PC-3 (cell line): ENCODE measurements around the gene RNF208. TPM values are rescaled to one million over a fixed set of nuclear protein-coding genes. Genes with fewer than 3 reads are reported as not detected.
A peak's percentile ranks its signal among the peaks of the same experiment; 100 is the strongest.

ENCODE experiments used
- ATAC-seq: fragments of 200-7000 bp; cut with Tn5 transposase; 2 replicates; pipeline ENCODE4 v1.9.1; 2020; ENCODE audit warnings: mild to moderate bottlenecking, moderate library complexity
- BruUV-seq: library from RNA; stranded (reverse); fragments of 400-500 nt; replicated peaks from 2 replicates; lab custom pipeline; 2021; lab: Mats Ljungman, UMichigan
- CTCF ChIA-PET: fragments of 300-600 bp; sonication (Branson Sonifier 250); formaldehyde crosslinking; loops from one replicate; lab custom pipeline; 2022; ENCODE audit warnings: antibody characterized with exemption; lab: Charles Lee
- POLR2A ChIA-PET: fragments of 300-600 bp; sonication (Branson Sonifier 250); formaldehyde crosslinking; loops from one replicate; lab custom pipeline; 2022; ENCODE audit warnings: antibody characterized with exemption; ENCODE audit not compliant: unreplicated experiment; lab: Charles Lee
- DNase-seq: peaks from one replicate; pipeline ENCODE4 v3.0.0-alpha.2; 2015
- H2AFZ ChIP-seq: fragments of 300-600 bp; sonication (generic); 2 replicates; pipeline ENCODE4 v1.6.0; 2016; ENCODE audit warnings: antibody characterized with exemption, low read length
- H3F3A ChIP-seq: fragments of 300-600 bp; sonication (generic); one replicate; pipeline ENCODE4 v1.6.0; 2017; ENCODE audit warnings: antibody characterized with exemption, low read length, control low read depth, mild to moderate bottlenecking; ENCODE audit not compliant: unreplicated experiment
- H3K27ac ChIP-seq: fragments of 300-600 bp; sonication (generic); 2 replicates; pipeline ENCODE4 v1.5.1; 2016; ENCODE audit warnings: mild to moderate bottlenecking, low read length
- H3K27me3 ChIP-seq: fragments of 300-600 bp; sonication (generic); 2 replicates; pipeline ENCODE4 v1.6.1; 2016; ENCODE audit warnings: low read length, mixed read lengths
- H3K36me3 ChIP-seq: fragments of 300-600 bp; sonication (generic); 2 replicates; pipeline ENCODE4 v1.6.1; 2016; ENCODE audit warnings: low read depth, mixed run types, low read length, mixed read lengths
- H3K4me1 ChIP-seq: fragments of 300-600 bp; sonication (generic); 2 replicates; pipeline ENCODE4 v1.5.1; 2016; ENCODE audit warnings: low read length; ENCODE audit not compliant: insufficient read depth
- H3K4me2 ChIP-seq: fragments of 300-600 bp; sonication (generic); 2 replicates; pipeline ENCODE4 v1.6.0; 2016; ENCODE audit warnings: low read length
- H3K4me3 ChIP-seq: fragments of 300-600 bp; sonication (generic); 2 replicates; pipeline ENCODE4 v1.5.1; 2016; ENCODE audit warnings: mild to moderate bottlenecking, low read length, mixed read lengths
- H3K79me2 ChIP-seq: fragments of 300-600 bp; sonication (generic); 2 replicates; pipeline ENCODE4 v1.6.1; 2017; ENCODE audit warnings: low read length, mixed read lengths
- H3K9ac ChIP-seq: fragments of 300-600 bp; sonication (generic); 2 replicates; pipeline ENCODE4 v1.6.0; 2016; ENCODE audit warnings: mild to moderate bottlenecking, low read length
- H3K9me2 ChIP-seq: fragments of 300-600 bp; sonication (generic); replicated peaks from 2 replicates; pipeline ENCODE4 v1.6.1; 2016; ENCODE audit warnings: mixed run types, low read length, mixed read lengths
- H3K9me3 ChIP-seq: fragments of 300-600 bp; sonication (generic); 2 replicates; pipeline ENCODE4 v1.6.1; 2016; ENCODE audit warnings: low read length, mixed read lengths
- H4K20me1 ChIP-seq: fragments of 300-600 bp; sonication (generic); 2 replicates; pipeline ENCODE4 v1.6.1; 2016; ENCODE audit warnings: low read length, mixed read lengths
- CTCF ChIP-seq: fragments of 300-600 bp; sonication (generic); conservative IDR thresholded peaks from 2 replicates; pipeline ENCODE4 v1.5.1; 2017; ENCODE audit warnings: antibody characterized with exemption, low read depth, mild to moderate bottlenecking, low read length
- EZH2 ChIP-seq: fragments of 300-600 bp; sonication (generic); IDR thresholded peaks from one replicate; pipeline ENCODE4 v1.6.1; 2017; ENCODE audit warnings: antibody characterized with exemption, mild to moderate bottlenecking, low read length; ENCODE audit not compliant: unreplicated experiment
- EZH2phosphoT487 ChIP-seq: fragments of 300-600 bp; sonication (generic); IDR thresholded peaks from 2 replicates; pipeline ENCODE4 v1.6.1; 2018; ENCODE audit warnings: mild to moderate bottlenecking, antibody characterized with exemption, low read length, borderline replicate concordance
- intact Hi-C: fragments of 100-400 bp; cut with micrococcal nuclease; formaldehyde crosslinking; loops from 2 replicates; pipeline ENCODE4 v1.9.0; 2023
- total RNA-seq: library from RNA; depleted of rRNA; stranded (reverse); fragments of >200 nt; gene quantifications from 2 replicates; pipeline ENCODE4 v1.2.3, GENCODE V29; 2014

Gene RNF208
- total RNA-seq, 1 experiment from 2014 or later: 1.7 TPM

GRCh38 chr9:137217276-137218211 is 4.5 kb downstream of the RNF208 start:
- ChIA-PET CTCF (no interaction called here), POLR2A (interaction anchor here (0.5 to 0.7 kb wide), 2 partner anchors 67 to 131 kb away, joined by 5 to 7 read pairs; no protein-coding TSS in a partner anchor)
- intact Hi-C loops: no loop called here
- Histone ChIP-seq H3K4me2 (peak overlapping the region; percentile 90), H4K20me1 (no peaks in the 10 kb centered on the region), H3K79me2 (no peaks in the 10 kb centered on the region), H3K9ac (peak overlapping the region; percentile 59), H3K36me3 (no peaks in the 10 kb centered on the region), H3K27me3 (no peaks in the 10 kb centered on the region), H3K9me2 (no peaks in the 10 kb centered on the region), H3K9me3 (no peaks in the 10 kb centered on the region), H3K4me3 (peak overlapping the region; percentile 70), H3K27ac (peak overlapping the region; percentile 42), H2AFZ (peak overlapping the region; percentile 38; the same call in 1 of the 2 replicates), H3F3A (no peaks in the 10 kb centered on the region), H3K4me1 (peaks cover 24% of the 10 kb centered on the region)
- DNase-seq (peak; percentile 84), ATAC-seq (peak; percentile 70)
- TSS peak; percentile 66 for BruUV-seq
- no peak for TF ChIP-seq EZH2
- TF ChIP-seq CTCF: no peak
- TF ChIP-seq EZH2phosphoT487: no peak

GRCh38 chr9:137216188-137216965 is 5.7 kb downstream of the RNF208 start:
- DNase-seq (no peak), ATAC-seq (no peak)
- ChIA-PET POLR2A (no interaction called here), CTCF (no interaction called here)
- Histone ChIP-seq H3K9me3 (no peaks in the 10 kb centered on the region), H3K9me2 (no peaks in the 10 kb centered on the region), H3K4me1 (peaks cover 24% of the 10 kb centered on the region), H3K4me2 (peak overlapping the region; percentile 90), H3K27me3 (no peaks in the 10 kb centered on the region), H2AFZ (no peak overlapping the region), H3K4me3 (peak overlapping the region; percentile 70; the same call in 1 of the 2 replicates), H4K20me1 (no peaks in the 10 kb centered on the region), H3K36me3 (no peaks in the 10 kb centered on the region), H3K79me2 (no peaks in the 10 kb centered on the region), H3F3A (no peaks in the 10 kb centered on the region), H3K9ac (no peak overlapping the region), H3K27ac (no peak overlapping the region)
- no TSS peak for BruUV-seq
- intact Hi-C loops: no loop called here
- no peak for TF ChIP-seq EZH2
- TF ChIP-seq CTCF: no peak
- no peak for TF ChIP-seq EZH2phosphoT487
